Neural cell (in vitro differentiated cells): Measurements from ENCODE around the gene KCNK6. TPM values are rescaled to one million over a fixed set of nuclear protein-coding genes. Genes with fewer than 3 reads are reported as not detected.

Experiments used
- H2AFZ ChIP-seq: fragments of 200-600, 300-800 bp; sonication (generic), shearing (Covaris generic); 2 replicates; pipeline ENCODE4 v1.6.0; 2014; ENCODE audit warnings: low read depth, mild to moderate bottlenecking, antibody characterized with exemption, low read length, moderate library complexity
- H3F3A ChIP-seq: fragments of 200-600 bp; shearing (Covaris generic); 2 replicates; pipeline ENCODE4 v1.6.1; 2016; ENCODE audit warnings: mild to moderate bottlenecking, moderate library complexity, mixed read lengths, antibody characterized with exemption, low read length; ENCODE audit not compliant: insufficient read depth, poor library complexity, severe bottlenecking
- H3K27ac ChIP-seq: fragments of 200-600, 300-800 bp; sonication (generic), shearing (Covaris generic); 2 replicates; pipeline ENCODE4 v1.5.1; 2014; ENCODE audit warnings: mild to moderate bottlenecking, low read length, moderate library complexity
- H3K27me3 ChIP-seq: fragments of 300-800, 200-600 bp; sonication (generic), shearing (Covaris generic); 2 replicates; pipeline ENCODE4 v1.6.0; 2014; ENCODE audit warnings: mild to moderate bottlenecking, low read depth, low read length, moderate library complexity; ENCODE audit not compliant: insufficient read depth
- H3K36me3 ChIP-seq: fragments of 300-800, 200-600 bp; sonication (generic), shearing (Covaris generic); 2 replicates; pipeline ENCODE4 v1.5.1; 2014; ENCODE audit warnings: mild to moderate bottlenecking, antibody characterized with exemption, low read length, moderate library complexity; ENCODE audit not compliant: insufficient read depth
- H3K4me2 ChIP-seq: fragments of 300-800, 200-600 bp; sonication (generic), shearing (Covaris generic); 2 replicates; pipeline ENCODE4 v1.6.0; 2014; ENCODE audit warnings: mild to moderate bottlenecking, low read length
- H3K4me3 ChIP-seq: fragments of 300-800, 200-600 bp; sonication (generic), shearing (Covaris generic); 2 replicates; pipeline ENCODE4 v1.5.1; 2014; ENCODE audit warnings: mild to moderate bottlenecking, low read length, moderate library complexity
- H3K79me2 ChIP-seq: fragments of 200-600 bp; shearing (Covaris generic); replicated peaks from 2 replicates; pipeline ENCODE4 v1.6.0; 2014; ENCODE audit warnings: mild to moderate bottlenecking, low read length, moderate library complexity; ENCODE audit not compliant: insufficient read depth
- H3K9ac ChIP-seq: fragments of 300-800, 200-600 bp; sonication (generic), shearing (Covaris generic); 2 replicates; pipeline ENCODE4 v1.6.1; 2016; ENCODE audit warnings: mild to moderate bottlenecking, low read length, mixed read lengths
- H3K9me2 ChIP-seq: fragments of 200-600 bp; shearing (Covaris generic); 2 replicates; pipeline ENCODE4 v1.6.1; 2016; ENCODE audit warnings: mild to moderate bottlenecking, low read length, mixed read lengths; ENCODE audit not compliant: insufficient read depth
- H3K9me3 ChIP-seq: fragments of 200-600, 300-800 bp; sonication (generic), shearing (Covaris generic); 2 replicates; pipeline ENCODE4 v1.6.1; 2016; ENCODE audit warnings: mild to moderate bottlenecking, mixed run types, low read length, moderate library complexity, mixed read lengths
- H4K20me1 ChIP-seq: fragments of 200-600 bp; shearing (Covaris generic); 2 replicates; pipeline ENCODE4 v1.6.1; 2016; ENCODE audit warnings: mild to moderate bottlenecking, mixed run types; ENCODE audit not compliant: insufficient read depth
- EP300 ChIP-seq: fragments of 450-650 bp; conservative IDR thresholded peaks from 2 replicates; pipeline ENCODE4 v1.6.1; 2014; ENCODE audit warnings: antibody characterized with exemption, mild to moderate bottlenecking, moderate library complexity; ENCODE audit not compliant: poor library complexity, severe bottlenecking
- EZH2 ChIP-seq: fragments of 200-600, 300-800 bp; shearing (Covaris generic), sonication (generic); IDR thresholded peaks from 2 replicates; pipeline ENCODE4 v1.6.1; 2014; ENCODE audit warnings: antibody characterized with exemption, low read length, borderline replicate concordance, mild to moderate bottlenecking; ENCODE audit not compliant: insufficient read depth, poor library complexity, severe bottlenecking
- MXI1 ChIP-seq: fragments of 450-650 bp; conservative IDR thresholded peaks from 2 replicates; pipeline ENCODE4 v1.6.1; 2014; ENCODE audit warnings: antibody characterized with exemption, mild to moderate bottlenecking; ENCODE audit not compliant: poor library complexity, severe bottlenecking
- POLR2AphosphoS5 ChIP-seq: IDR thresholded peaks from 2 replicates; pipeline ENCODE4 v1.6.1; 2012
- RAD21 ChIP-seq: fragments of 450-650 bp; conservative IDR thresholded peaks from 2 replicates; pipeline ENCODE4 v1.6.1; 2014; ENCODE audit warnings: antibody characterized with exemption, mild to moderate bottlenecking, moderate library complexity
- SMC3 ChIP-seq: fragments of 450-650 bp; conservative IDR thresholded peaks from 2 replicates; pipeline ENCODE4 v1.6.1; 2014; ENCODE audit warnings: antibody characterized with exemption, mild to moderate bottlenecking, moderate library complexity; ENCODE audit not compliant: poor library complexity
- TAF1 ChIP-seq: IDR thresholded peaks from 2 replicates; pipeline ENCODE4 v1.6.1; 2012; ENCODE audit warnings: low read depth
- polyA plus RNA-seq: library from polyadenylated mRNA; depleted of rRNA; stranded (reverse); fragments of >200 nt; gene quantifications from 2 replicates; pipeline ENCODE4 v1.2.3, GENCODE V29; 2014
- TF ChIP-seq, protein P1 (sequence below): fragments of 450-650 bp; IDR thresholded peaks from 2 replicates; pipeline ENCODE4 v1.5.1; 2014; ENCODE audit warnings: antibody characterized with exemption, mild to moderate bottlenecking, moderate library complexity; ENCODE audit not compliant: poor library complexity, severe bottlenecking
- TF ChIP-seq, protein P2 (sequence below): IDR thresholded peaks from 2 replicates; pipeline ENCODE4 v1.6.1; 2012; ENCODE audit warnings: borderline replicate concordance

KCNK6 gene
- polyA plus RNA-seq, 1 donor from 2014 or later = not detected

GRCh38 chr19:38326591-38326990 lies 6.9 kb downstream of the KCNK6 start:
- Histone ChIP-seq H3K36me3 (no peaks in the 10 kb centered on the region), H3K27ac (no peak overlapping the region), H3K27me3 (peaks cover 1% of the 10 kb centered on the region), H3K4me2 (no peak overlapping the region), H3K4me3 (no peak overlapping the region), H4K20me1 (no peaks in the 10 kb centered on the region), H2AFZ (no peak overlapping the region), H3F3A (no peaks in the 10 kb centered on the region), H3K9ac (no peak overlapping the region), H3K9me3 (no peaks in the 10 kb centered on the region), H3K79me2 (no peaks in the 10 kb centered on the region), H3K9me2 (no peaks in the 10 kb centered on the region)
- no peak for TF ChIP-seq EP300

DNA sequence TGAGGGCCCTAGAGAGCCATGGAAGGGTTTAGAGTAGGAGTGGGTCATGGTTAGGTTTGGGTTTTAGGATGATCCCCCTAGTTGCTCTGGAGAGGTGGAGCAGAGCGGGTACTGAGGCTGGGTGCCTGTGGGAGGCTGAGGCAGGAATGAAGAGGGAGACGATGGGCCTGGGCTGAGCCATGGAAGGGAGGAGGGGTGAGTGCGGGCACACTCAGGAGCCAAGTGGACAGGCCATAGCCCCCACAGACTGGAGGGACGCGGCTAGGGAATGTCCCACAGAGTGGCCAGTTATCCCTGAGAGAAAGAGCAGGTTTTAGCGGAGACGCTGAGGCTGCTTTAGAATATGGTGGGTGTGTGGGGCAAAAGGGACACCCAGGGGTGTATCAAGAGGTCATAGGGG lies 10.0 kb downstream of the KCNK6 start:
- H2AFZ ChIP-seq = no peak overlapping the region
- H4K20me1 ChIP-seq = no peaks in the 10 kb centered on the region
- H3K4me3 ChIP-seq = no peak overlapping the region
- no peaks in the 10 kb centered on the region for H3K27me3 ChIP-seq
- H3K79me2 ChIP-seq = no peaks in the 10 kb centered on the region
- H3K27ac ChIP-seq = no peak overlapping the region
- no peaks in the 10 kb centered on the region for H3F3A ChIP-seq
- TF ChIP-seq EP300 (no peak), TAF1 (no peak), POLR2AphosphoS5 (no peak), SMC3 (no peak), MXI1 (no peak), EZH2 (no peak), RAD21 (no peak)
- TF ChIP-seq, protein P1, sequence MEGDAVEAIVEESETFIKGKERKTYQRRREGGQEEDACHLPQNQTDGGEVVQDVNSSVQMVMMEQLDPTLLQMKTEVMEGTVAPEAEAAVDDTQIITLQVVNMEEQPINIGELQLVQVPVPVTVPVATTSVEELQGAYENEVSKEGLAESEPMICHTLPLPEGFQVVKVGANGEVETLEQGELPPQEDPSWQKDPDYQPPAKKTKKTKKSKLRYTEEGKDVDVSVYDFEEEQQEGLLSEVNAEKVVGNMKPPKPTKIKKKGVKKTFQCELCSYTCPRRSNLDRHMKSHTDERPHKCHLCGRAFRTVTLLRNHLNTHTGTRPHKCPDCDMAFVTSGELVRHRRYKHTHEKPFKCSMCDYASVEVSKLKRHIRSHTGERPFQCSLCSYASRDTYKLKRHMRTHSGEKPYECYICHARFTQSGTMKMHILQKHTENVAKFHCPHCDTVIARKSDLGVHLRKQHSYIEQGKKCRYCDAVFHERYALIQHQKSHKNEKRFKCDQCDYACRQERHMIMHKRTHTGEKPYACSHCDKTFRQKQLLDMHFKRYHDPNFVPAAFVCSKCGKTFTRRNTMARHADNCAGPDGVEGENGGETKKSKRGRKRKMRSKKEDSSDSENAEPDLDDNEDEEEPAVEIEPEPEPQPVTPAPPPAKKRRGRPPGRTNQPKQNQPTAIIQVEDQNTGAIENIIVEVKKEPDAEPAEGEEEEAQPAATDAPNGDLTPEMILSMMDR = no peak
- TF ChIP-seq, protein P2, sequence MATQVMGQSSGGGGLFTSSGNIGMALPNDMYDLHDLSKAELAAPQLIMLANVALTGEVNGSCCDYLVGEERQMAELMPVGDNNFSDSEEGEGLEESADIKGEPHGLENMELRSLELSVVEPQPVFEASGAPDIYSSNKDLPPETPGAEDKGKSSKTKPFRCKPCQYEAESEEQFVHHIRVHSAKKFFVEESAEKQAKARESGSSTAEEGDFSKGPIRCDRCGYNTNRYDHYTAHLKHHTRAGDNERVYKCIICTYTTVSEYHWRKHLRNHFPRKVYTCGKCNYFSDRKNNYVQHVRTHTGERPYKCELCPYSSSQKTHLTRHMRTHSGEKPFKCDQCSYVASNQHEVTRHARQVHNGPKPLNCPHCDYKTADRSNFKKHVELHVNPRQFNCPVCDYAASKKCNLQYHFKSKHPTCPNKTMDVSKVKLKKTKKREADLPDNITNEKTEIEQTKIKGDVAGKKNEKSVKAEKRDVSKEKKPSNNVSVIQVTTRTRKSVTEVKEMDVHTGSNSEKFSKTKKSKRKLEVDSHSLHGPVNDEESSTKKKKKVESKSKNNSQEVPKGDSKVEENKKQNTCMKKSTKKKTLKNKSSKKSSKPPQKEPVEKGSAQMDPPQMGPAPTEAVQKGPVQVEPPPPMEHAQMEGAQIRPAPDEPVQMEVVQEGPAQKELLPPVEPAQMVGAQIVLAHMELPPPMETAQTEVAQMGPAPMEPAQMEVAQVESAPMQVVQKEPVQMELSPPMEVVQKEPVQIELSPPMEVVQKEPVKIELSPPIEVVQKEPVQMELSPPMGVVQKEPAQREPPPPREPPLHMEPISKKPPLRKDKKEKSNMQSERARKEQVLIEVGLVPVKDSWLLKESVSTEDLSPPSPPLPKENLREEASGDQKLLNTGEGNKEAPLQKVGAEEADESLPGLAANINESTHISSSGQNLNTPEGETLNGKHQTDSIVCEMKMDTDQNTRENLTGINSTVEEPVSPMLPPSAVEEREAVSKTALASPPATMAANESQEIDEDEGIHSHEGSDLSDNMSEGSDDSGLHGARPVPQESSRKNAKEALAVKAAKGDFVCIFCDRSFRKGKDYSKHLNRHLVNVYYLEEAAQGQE = no peak
- H3K9me3 ChIP-seq = no peaks in the 10 kb centered on the region
- no peak overlapping the region for H3K9ac ChIP-seq
- H3K4me2 ChIP-seq = no peak overlapping the region
- H3K36me3 ChIP-seq = no peaks in the 10 kb centered on the region
- no peaks in the 10 kb centered on the region for H3K9me2 ChIP-seq

- Histone ChIP-seq H4K20me1 (no peaks in the 10 kb centered on the region), H2AFZ (no peak overlapping the region), H3K9ac (no peak overlapping the region), H3K27me3 (no peaks in the 10 kb centered on the region), H3K27ac (no peak overlapping the region), H3K9me2 (no peaks in the 10 kb centered on the region), H3K4me2 (no peak overlapping the region), H3K9me3 (no peaks in the 10 kb centered on the region), H3K36me3 (no peaks in the 10 kb centered on the region), H3F3A (no peaks in the 10 kb centered on the region), H3K4me3 (no peak overlapping the region), H3K79me2 (no peaks in the 10 kb centered on the region)
- TF ChIP-seq, protein P1 = no peak
- TF ChIP-seq, protein P2 = no peak
- TF ChIP-seq MXI1 (no peak), EP300 (no peak), SMC3 (no peak), EZH2 (no peak), POLR2AphosphoS5 (no peak), TAF1 (no peak)
Measured at GRCh38 chr19:38331728-38332127, 12.1 kb downstream of the KCNK6 start.
